Stimulated activated naive CD8-positive, alpha-beta T cell treated with anti-CD3 and anti-CD28 coated beads, Interleukin-15, amount 100 ng/mL, for 72 hours (primary cell): ENCODE measurements around the gene MAGI2.
"Not testable (repeated sequence)": the region's sequence is repeated elsewhere in the genome, so short reads cannot be mapped to it uniquely, and the experiment has no call there.

ENCODE experiments used
- ATAC-seq: fragments of 150-1000 bp; cut with Tn5 transposase; 2 replicates; pipeline ENCODE4 v1.10.0; 2021; ENCODE audit warnings: mild to moderate bottlenecking, moderate library complexity
- DNase-seq, 2 donors: peaks; one replicate each; pipeline ENCODE4 v3.0.0; 2021 to 2022
- H3K27ac Mint-ChIP-seq, 2 donors: one replicate each; pipeline ENCODE4 v1.8.0; 2022; ENCODE audit warnings: mild to moderate bottlenecking in 2 of 2, mixed read lengths in 2 of 2, moderate library complexity in 2 of 2
- H3K27me3 Mint-ChIP-seq: one replicate; pipeline ENCODE4 v1.8.0; 2022; ENCODE audit warnings: mixed read lengths
- H3K4me1 Mint-ChIP-seq: one replicate; pipeline ENCODE4 v1.8.0; 2022; ENCODE audit warnings: mild to moderate bottlenecking, mixed read lengths
- H3K4me3 Mint-ChIP-seq, 2 donors: one replicate each; pipeline ENCODE4 v1.8.0; 2022; ENCODE audit warnings: mild to moderate bottlenecking in 2 of 2, mixed read lengths in 2 of 2, moderate library complexity in 1 of 2
- H3K9me3 Mint-ChIP-seq, 2 donors: one replicate each; pipeline ENCODE4 v1.8.0; 2022; ENCODE audit warnings: mixed read lengths in 2 of 2

MAGI2 gene

GRCh38 chr7:78585980-78586379 is 867.5 kb downstream of the MAGI2 start:
- H3K4me1 Mint-ChIP-seq: no peaks in the 10 kb centered on the region
- no peaks in the 10 kb centered on the region for H3K27me3 Mint-ChIP-seq
- DNase-seq (no peak), ATAC-seq (no peak)
- H3K27ac Mint-ChIP-seq: no peak overlapping the region
- H3K9me3 Mint-ChIP-seq: peaks cover 0 to 6% of the 10 kb centered on the region in 2 donors
- no peak overlapping the region for H3K4me3 Mint-ChIP-seq

- H3K27me3 Mint-ChIP-seq: no peaks in the 10 kb centered on the region
These were observed 874.8 kb downstream of the MAGI2 start for GRCh38 chr7:78578686-78579085.

GRCh38 chr7:78577174-78577952 is 876.1 kb downstream of the MAGI2 start:
- not testable (repeated sequence) for H3K4me3 Mint-ChIP-seq, H3K27me3 Mint-ChIP-seq, ATAC-seq, H3K27ac Mint-ChIP-seq, DNase-seq, H3K4me1 Mint-ChIP-seq, H3K9me3 Mint-ChIP-seq

More at GRCh38 chr7:78578686-78579085, 874.8 kb downstream of the MAGI2 start:
- DNase-seq: no peak
- Mint-ChIP-seq H3K27ac (no peak overlapping the region), H3K4me1 (no peaks in the 10 kb centered on the region), H3K4me3 (no peak overlapping the region), H3K9me3 (no peaks in the 10 kb centered on the region)
- ATAC-seq: no peak

- H3K4me1 Mint-ChIP-seq: no peaks in the 10 kb centered on the region
- H3K27me3 Mint-ChIP-seq: no peaks in the 10 kb centered on the region
- H3K9me3 Mint-ChIP-seq: no peaks in the 10 kb centered on the region
- H3K27ac Mint-ChIP-seq: no peak overlapping the region
- ATAC-seq (no peak), DNase-seq (no peak)
- H3K4me3 Mint-ChIP-seq: no peak overlapping the region
These were observed 877.2 kb downstream of the MAGI2 start for GRCh38 chr7:78576236-78576635.

GRCh38 chr7:78571292-78571691 is 882.2 kb downstream of the MAGI2 start:
- H3K27ac Mint-ChIP-seq: no peak overlapping the region
- no peaks in the 10 kb centered on the region for H3K9me3 Mint-ChIP-seq
- DNase-seq (no peak), ATAC-seq (no peak)
- no peak overlapping the region for H3K4me3 Mint-ChIP-seq
- H3K27me3 Mint-ChIP-seq: no peaks in the 10 kb centered on the region
- H3K4me1 Mint-ChIP-seq: no peaks in the 10 kb centered on the region

GRCh38 chr7:78568690-78569089 is 884.8 kb downstream of the MAGI2 start:
- Mint-ChIP-seq H3K4me1 (no peaks in the 10 kb centered on the region), H3K9me3 (no peaks in the 10 kb centered on the region), H3K27me3 (no peaks in the 10 kb centered on the region), H3K27ac (no peak overlapping the region), H3K4me3 (no peak overlapping the region)
- ATAC-seq: no peak
- DNase-seq: no peak

GRCh38 chr7:78567836-78568235 is 885.6 kb downstream of the MAGI2 start:
- no peak overlapping the region for H3K27ac Mint-ChIP-seq
- ATAC-seq (no peak), DNase-seq (no peak)
- H3K27me3 Mint-ChIP-seq: no peaks in the 10 kb centered on the region
- H3K4me3 Mint-ChIP-seq: no peak overlapping the region
- no peaks in the 10 kb centered on the region for H3K4me1 Mint-ChIP-seq
- no peaks in the 10 kb centered on the region for H3K9me3 Mint-ChIP-seq

GRCh38 chr7:78565784-78566183 is 887.7 kb downstream of the MAGI2 start:
- no peaks in the 10 kb centered on the region for H3K9me3 Mint-ChIP-seq
- no peaks in the 10 kb centered on the region for H3K27me3 Mint-ChIP-seq
- no peak overlapping the region for H3K27ac Mint-ChIP-seq
- no peak for DNase-seq
- ATAC-seq: no peak
- no peaks in the 10 kb centered on the region for H3K4me1 Mint-ChIP-seq
- H3K4me3 Mint-ChIP-seq: no peak overlapping the region

GRCh38 chr7:78563191-78563590 is 890.3 kb downstream of the MAGI2 start:
- Mint-ChIP-seq H3K27me3 (no peaks in the 10 kb centered on the region), H3K27ac (no peak overlapping the region), H3K9me3 (no peaks in the 10 kb centered on the region), H3K4me1 (no peaks in the 10 kb centered on the region), H3K4me3 (no peak overlapping the region)
- DNase-seq (no peak), ATAC-seq (no peak)

GRCh38 chr7:78562191-78562590 is 891.3 kb downstream of the MAGI2 start:
- DNase-seq (no peak), ATAC-seq (no peak)
- H3K27ac Mint-ChIP-seq: no peak overlapping the region
- H3K9me3 Mint-ChIP-seq: no peaks in the 10 kb centered on the region
- no peaks in the 10 kb centered on the region for H3K4me1 Mint-ChIP-seq
- no peak overlapping the region for H3K4me3 Mint-ChIP-seq
- no peaks in the 10 kb centered on the region for H3K27me3 Mint-ChIP-seq

- Mint-ChIP-seq H3K9me3 (no peaks in the 10 kb centered on the region), H3K27me3 (no peaks in the 10 kb centered on the region), H3K27ac (no peak overlapping the region), H3K4me3 (no peak overlapping the region), H3K4me1 (no peaks in the 10 kb centered on the region)
- ATAC-seq (no peak), DNase-seq (no peak)
These were observed 894.9 kb downstream of the MAGI2 start for GRCh38 chr7:78558566-78558965.

GRCh38 chr7:78543976-78544375 is 909.5 kb downstream of the MAGI2 start:
- H3K4me1 Mint-ChIP-seq: no peaks in the 10 kb centered on the region
- H3K4me3 Mint-ChIP-seq: no peak overlapping the region
- DNase-seq: no peak
- no peaks in the 10 kb centered on the region for H3K9me3 Mint-ChIP-seq
- no peaks in the 10 kb centered on the region for H3K27me3 Mint-ChIP-seq
- no peak overlapping the region for H3K27ac Mint-ChIP-seq
- ATAC-seq: no peak

GRCh38 chr7:78542981-78543380 is 910.5 kb downstream of the MAGI2 start:
- ATAC-seq: no peak
- DNase-seq: no peak
- no peaks in the 10 kb centered on the region for H3K9me3 Mint-ChIP-seq
- no peaks in the 10 kb centered on the region for H3K4me1 Mint-ChIP-seq
- no peaks in the 10 kb centered on the region for H3K27me3 Mint-ChIP-seq
- no peak overlapping the region for H3K4me3 Mint-ChIP-seq
- no peak overlapping the region for H3K27ac Mint-ChIP-seq

GRCh38 chr7:78542541-78542940 is 910.9 kb downstream of the MAGI2 start:
- H3K4me3 Mint-ChIP-seq: no peak overlapping the region
- H3K27me3 Mint-ChIP-seq: no peaks in the 10 kb centered on the region
- no peak for ATAC-seq
- H3K27ac Mint-ChIP-seq: no peak overlapping the region
- no peaks in the 10 kb centered on the region for H3K4me1 Mint-ChIP-seq
- DNase-seq: no peak
- no peaks in the 10 kb centered on the region for H3K9me3 Mint-ChIP-seq

GRCh38 chr7:78539825-78540224 is 913.6 kb downstream of the MAGI2 start:
- no peak for DNase-seq
- Mint-ChIP-seq H3K27me3 (no peaks in the 10 kb centered on the region), H3K27ac (no peak overlapping the region), H3K4me3 (no peak overlapping the region), H3K9me3 (peaks cover 6 to 8% of the 10 kb centered on the region in 2 donors), H3K4me1 (no peaks in the 10 kb centered on the region)
- ATAC-seq: no peak

GRCh38 chr7:78535655-78536054 is 917.8 kb downstream of the MAGI2 start:
- H3K27me3 Mint-ChIP-seq: no peaks in the 10 kb centered on the region
- DNase-seq: no peak
- no peak overlapping the region for H3K27ac Mint-ChIP-seq
- H3K4me3 Mint-ChIP-seq: no peak overlapping the region
- peaks cover 6 to 8% of the 10 kb centered on the region in 2 donors for H3K9me3 Mint-ChIP-seq
- no peaks in the 10 kb centered on the region for H3K4me1 Mint-ChIP-seq
- ATAC-seq: no peak

- ATAC-seq (no peak), DNase-seq (no peak)
- Mint-ChIP-seq H3K27me3 (no peaks in the 10 kb centered on the region), H3K4me3 (no peak overlapping the region), H3K9me3 (no peaks in the 10 kb centered on the region), H3K4me1 (no peaks in the 10 kb centered on the region), H3K27ac (no peak overlapping the region)
These were observed 923.1 kb downstream of the MAGI2 start for GRCh38 chr7:78530351-78530750.
